OCI-M1 (cell line): Measurements from ENCODE around the gene GRIK2.
"Not testable (repeated sequence)": the region's sequence is repeated elsewhere in the genome, so short reads cannot be mapped to it uniquely, and the experiment has no call there.

Source experiments
- DNase-seq: peaks from one replicate; lab custom pipeline; 2025; lab: John Stamatoyannopoulos, UW

The GRIK2 gene

DNA sequence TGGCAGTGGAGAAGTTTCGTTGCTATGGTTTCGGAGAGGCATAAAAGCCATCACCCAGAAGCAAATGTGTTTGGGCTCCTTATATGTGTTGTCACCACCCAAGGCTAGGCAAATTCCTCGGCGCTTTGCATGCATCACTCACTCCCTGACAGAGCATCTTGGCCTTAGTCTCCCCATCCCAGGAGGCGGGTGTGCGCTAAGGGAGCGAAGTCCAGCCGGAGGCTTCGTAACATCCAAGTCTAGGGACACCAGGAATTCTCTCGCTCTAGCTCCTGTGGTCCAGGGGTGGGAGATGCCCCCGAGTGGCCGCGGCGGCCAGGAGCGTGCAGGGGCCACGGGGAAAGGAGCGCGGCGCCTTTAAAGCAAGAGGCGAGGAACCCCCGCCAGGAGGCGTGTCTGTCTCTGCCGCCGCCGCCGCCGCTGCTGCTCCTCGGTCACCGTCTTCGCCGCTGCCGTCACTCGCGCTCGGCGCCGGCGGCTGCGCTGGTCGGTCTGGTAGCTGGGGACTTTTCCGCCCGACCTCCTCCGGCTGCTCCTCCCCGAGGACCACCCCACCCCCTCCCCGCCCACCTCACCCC is at the start of gene GRIK2:
TSS of gene GRIK2 (plus strand) at position 458 of the 578 bp plus-strand sequence.
- DNase-seq: no peak

DNA sequence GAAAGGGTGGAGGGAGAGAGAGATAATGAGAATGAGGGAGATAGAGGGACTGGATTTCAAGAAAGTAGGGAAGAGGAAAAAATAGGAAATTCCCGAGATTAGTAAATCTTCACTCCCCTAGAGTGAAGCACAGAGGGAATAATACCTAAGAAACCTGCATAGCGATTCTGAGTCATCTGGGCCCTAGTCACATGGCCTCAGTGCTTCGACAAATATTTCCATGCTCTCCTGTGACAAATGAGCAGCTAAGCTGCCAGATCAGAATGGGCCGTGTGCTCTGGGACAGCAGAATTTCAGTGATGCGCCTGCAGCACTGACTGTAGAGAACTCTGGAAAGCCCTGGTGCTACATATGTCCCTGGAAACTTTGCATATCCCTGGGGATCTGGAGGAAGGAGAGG is 48.6 kb upstream of the GRIK2 start:
- no peak for DNase-seq

DNA sequence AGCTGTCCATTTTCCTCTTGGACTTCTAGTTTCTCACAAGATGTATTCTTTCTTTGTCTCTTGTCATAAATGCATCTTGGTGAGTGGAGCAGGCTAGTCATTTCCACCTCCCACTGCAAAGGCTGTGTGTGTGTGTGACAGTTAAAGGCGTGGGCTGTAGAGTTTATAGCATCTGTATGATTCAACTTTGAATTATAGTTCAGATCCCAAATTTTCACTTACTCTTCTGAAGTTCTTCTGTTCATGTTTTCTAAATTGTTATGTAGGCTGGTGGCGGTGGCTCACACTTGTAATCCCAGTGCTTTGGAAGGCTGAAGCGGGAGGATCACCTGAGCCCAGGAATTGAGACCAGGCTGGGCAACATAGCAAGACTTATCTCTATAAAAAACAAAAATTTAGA is 44.7 kb upstream of the GRIK2 start:
- DNase-seq: no peak

DNA sequence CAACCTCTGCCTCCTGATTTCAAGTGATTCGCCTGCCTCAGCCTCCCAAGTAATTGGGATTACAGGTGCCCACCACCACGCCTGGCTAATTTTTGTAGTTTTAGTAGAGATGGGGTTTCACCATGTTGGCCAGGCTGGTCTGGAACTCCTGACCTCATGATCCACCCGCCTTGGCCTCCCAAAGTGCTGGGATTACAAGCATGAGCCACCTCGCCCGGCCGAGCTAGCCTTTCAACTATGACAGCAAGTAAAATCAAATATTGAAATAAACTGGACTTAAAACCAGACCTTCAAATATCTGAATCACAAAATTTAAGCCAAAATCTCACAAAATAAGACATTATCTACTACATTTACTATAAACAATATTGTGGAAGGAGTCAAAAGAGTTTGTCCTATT is 42.9 kb upstream of the GRIK2 start:
- DNase-seq: not testable (repeated sequence)

DNA sequence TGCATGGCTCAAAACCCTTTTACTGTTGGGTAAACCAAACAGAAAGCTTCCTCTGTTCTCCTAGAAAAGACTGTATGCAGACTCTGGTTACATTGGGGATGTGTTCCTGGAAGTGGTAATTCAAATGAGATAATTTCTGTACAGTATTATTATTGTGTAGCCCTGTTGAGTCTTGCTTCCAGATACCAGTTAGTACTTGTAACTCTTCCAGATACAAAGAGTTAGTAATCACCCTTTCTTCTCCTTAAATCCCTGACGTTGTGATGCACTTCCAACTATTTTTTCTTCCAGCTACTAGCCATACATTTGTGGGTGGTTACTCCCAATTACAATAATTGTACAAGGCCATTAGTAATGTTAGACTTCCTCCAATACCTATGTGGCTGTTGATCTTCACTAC is 42.3 kb upstream of the GRIK2 start:
- DNase-seq: no peak

DNA sequence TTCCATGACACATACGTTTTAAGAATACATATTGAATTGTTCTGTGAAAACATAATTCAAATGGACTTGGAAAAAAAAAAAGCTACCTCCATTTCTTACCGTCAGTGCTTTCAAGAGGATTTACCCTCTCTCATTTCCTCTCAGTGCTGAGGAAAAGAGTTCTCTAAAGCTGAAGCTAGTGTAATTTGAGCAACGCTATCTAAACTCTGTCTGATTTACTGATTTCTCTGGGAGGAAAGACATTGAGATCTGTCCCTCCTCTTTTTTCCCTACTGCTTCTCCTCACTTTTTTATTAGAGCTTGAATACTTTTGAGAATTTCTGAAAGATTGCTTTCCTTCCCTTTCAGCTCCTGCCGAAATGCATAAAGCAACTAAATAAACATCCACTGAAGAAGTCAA is 41.2 kb upstream of the GRIK2 start:
- DNase-seq: no peak

DNA sequence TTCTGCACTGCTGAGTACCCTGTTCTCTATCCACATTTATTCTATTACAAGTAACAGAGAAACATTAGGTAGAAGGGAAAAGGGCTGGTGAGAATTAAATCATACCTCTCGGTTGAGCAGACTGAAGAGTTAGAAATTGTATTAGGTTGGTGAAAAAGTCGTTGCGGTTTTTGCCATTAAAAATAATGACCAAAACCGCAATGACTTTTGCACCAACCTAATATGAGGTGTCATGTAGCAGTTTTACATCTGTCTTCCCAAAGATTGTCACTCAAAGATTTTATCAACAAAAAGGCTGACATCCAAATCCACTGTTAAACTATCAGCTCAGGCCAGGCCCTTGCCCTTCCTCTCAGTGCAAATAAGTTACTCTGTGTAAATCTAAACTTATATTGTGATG is 28.3 kb upstream of the GRIK2 start:
- DNase-seq: peak; percentile 18

DNA sequence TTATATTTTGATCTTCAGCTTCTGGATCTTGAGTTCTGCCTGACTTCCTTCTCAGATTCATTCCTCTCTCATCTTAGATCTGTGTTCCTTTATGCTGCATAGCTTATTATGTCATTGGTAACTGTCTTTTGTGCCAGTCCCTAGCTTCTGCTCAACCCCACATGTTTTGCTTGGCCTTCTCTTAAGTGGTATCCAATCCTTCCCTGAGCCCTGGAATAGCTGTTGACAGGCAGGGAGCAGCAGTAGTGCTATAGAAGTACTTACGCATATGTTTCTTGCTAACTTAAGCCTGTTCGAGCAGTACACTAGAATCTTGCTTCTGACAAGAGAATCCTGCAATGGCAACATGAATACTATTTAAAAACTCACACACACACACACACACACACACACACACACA is 13.6 kb upstream of the GRIK2 start:
- DNase-seq: no peak

DNA sequence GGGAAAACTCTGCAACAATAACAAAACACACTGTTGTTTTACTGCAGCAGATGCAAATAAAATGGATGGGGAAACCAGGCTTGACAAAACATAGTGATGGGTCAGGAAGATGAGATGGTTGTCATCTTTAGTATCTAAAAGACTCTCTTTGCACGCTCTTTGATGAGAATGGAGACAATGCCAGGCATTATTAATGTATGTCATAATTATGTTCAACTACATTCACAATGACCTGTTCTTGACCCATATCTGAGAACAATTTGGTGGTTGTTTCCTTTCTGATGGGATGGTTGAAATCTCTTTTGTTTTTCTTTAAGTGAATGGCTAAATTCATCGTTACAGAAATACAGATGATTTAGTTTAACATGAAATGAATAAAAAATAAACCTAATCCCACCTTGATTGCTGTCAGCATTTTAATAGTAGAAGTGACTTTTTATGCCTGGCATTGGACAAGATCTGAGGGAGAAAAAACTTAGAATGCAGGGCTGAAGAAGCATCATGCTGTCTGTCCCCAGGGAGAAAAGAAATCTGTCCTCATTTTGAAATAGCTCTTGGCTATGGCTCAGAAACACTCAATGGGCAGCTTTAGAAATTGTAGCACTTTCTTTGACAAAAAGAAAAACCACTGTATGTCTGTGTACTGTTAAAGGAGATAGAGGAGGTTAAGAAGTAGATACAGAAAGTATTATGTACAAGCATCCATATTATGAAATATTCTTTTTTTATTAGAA is 12.4 kb upstream of the GRIK2 start:
- DNase-seq: no peak

DNA sequence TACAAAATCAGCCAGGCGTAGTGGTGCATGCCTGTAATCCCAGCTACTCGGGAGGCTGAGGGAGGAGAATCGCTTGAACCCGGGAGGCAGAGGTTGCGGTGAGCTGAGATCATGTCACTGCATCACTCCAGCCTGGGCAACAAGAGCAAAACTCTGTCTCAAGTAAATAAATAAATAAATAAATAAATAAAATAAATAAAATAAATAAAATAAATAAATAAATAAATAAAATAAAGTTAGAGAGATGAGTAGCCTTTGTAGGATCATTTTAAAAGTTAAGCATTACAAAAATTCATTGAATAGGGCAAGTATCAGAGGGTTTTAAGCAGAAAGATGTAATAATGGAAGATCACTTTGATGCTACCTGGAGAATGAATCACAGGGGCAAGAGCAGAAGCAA is 9.8 kb upstream of the GRIK2 start:
- DNase-seq: not testable (repeated sequence)

DNA sequence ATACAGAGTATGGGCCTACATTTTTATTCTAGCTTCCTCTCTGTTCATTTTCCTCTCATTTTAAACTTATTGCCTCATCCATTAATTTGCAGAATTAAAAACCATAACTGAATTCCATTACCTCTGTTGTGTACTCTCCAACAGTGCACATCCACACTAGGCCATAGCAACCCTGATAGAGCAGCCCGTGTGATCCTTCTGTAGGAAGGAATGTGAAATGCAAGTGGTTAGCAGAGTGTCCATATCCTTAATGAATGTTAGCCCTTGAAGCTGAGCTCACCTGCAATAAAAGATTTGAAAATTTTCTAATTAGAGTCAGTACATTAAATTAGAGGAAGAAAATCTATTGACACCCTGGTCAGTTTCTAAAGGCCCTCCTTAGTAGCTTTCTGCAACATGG is 6.5 kb upstream of the GRIK2 start:
- DNase-seq: no peak

DNA sequence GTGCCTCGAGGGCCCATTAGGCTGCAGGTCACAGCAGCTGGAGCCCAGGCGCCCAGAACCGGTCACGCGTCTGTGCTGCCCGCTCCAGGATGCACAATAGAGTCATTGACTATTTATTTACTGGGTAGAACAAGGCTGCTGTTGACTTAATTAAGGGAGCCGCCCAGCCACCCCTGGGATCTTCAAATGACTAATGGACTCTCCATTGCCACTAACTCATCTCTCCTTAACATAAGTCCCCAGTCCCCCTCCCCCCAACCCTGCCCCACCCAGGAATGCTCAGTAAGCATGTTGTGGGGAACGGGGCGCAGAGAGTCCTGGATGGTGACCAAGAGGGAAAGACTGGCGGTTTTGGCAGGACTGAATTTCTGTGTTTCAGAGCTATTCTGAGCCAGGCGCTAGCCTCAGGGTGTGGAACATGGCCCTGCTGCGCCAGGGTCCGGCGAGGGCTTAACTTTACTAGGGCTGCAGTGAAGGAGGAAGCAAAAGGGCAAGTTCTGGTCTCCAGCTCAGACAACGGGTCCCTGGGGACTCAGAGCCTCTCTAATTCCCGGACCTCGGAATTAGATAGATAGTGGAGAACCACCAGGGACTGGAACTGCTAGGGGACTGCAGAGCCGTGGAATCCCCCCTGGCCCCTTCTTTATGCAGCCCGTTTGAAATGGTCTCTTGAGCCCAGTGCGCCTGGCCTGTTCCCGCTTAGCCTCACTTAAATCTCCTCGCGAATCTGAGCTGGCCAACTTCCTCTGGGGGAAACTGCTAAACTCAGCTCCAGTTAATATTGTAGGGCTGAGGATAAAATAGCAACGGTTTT is 1.5 kb upstream of the GRIK2 start:
- no peak for DNase-seq

DNA sequence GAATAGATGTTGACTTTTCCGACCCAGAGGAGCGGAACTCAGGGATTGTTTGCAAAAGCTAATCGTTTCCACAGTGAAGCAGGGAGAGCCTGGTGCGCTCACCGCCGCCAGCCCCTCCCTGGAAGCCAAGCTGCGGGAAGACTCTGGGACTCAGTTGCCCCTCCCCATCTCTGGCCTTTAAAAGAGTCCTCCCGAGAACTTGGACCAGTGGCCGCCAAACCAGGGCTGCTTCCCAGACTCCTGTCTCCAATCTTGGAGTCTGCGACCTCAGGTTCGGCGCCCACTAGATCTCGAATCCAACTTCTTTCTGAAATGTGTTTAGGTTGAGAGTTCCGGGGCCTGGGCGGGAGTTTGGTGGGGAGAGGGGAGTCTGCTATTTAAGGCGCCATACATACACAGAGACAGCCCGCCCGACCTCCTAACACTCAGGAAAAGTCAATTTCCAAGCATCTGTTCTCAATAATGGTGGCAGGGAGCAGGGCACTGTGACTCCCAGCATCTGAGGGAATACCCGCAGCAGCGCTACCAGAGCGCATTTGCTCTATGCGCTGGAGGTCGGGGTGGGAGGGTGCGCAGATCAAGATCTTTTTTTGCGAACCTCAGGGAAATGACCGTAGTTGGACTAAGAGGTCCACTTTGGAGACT is 800 bp upstream of the GRIK2 start:
- no peak for DNase-seq

DNA sequence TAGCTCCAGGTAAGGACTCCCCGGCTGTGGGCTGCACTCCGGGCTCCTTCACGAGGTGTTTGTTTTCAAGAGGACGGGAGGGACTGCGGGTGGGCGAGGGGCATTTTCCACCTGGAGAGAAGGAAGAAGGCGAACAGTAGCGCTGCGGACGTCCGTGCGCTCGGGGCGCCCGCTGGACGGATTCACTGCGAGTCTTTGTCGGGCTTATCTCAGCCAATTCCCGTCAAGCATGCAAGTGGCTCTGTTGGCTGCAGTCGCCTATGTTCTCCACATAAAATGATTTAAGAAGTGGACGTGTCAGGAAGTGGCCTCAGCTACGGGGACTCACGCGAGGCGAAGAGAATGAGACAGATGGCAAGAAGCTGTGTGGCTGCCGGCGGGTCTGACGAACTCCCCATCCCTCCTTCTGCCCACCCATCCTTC is 332 bp downstream of the GRIK2 start:
- no peak for DNase-seq

DNA sequence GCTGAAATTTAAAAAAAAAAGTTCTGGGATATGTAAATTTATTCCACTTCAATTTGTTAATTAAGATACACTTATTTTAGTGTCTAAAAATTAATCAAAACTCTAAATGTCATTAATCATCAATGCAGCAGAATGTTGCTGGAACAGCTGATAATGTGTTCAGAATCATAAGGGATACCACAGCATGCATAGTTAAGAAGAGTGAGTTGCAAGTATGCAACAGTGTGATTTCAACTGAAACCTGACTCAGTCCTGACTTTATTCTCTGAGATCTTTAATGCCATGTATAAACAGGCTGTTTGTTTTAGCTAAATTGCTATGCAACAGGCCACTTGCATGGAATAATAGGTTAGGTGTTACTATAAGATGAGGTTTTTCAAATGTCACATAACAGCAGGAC is 1.4 kb downstream of the GRIK2 start:
- no peak for DNase-seq

DNA sequence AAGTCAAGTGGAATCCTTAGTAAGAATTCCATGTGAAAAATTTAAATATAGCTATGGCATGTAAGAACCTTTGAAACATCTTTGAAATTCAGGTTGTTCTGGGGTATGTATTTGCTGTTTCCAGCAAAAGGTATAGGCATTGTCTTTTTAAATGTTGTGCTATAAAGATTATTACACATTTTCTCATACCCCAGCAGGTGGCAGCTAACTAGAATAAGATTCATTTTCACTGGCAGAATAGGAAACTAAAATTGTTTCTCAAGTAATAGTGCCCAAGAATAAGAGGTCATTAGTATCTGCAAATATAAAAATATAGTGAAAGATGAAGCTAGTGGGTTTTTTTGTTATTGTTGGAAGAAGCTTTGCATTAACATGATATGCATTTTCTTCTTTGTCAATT is 1.8 kb downstream of the GRIK2 start:
- DNase-seq: peak; percentile 19

DNA sequence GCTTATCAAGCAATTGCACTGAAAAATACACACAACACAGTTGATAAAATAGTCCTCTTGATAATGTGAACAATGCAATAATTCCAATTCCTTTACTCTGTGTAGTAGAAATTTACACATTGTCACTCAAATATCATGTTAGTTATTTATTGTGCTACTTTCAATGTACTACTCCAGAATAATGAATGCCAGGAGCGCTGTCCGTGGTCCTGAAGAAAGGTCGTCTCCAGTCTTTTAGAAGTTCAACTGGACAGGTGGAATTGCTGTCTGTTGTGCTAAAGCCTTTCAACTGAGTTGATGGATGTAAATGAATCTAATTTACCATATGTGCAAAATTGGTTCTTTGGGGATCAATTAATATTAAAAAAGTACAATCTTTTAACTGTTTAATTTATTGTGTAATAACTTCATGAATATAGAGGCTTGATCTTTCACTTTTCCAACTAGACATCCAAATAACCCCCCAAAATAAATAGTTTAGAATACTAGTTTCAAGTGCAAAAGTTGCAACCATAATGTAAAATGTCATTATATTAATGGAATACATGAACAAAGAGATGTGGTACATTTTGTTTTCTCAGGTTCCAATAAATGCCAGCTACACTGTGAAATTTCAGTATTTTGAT is 3.2 kb downstream of the GRIK2 start:
- DNase-seq: peak; percentile 83

DNA sequence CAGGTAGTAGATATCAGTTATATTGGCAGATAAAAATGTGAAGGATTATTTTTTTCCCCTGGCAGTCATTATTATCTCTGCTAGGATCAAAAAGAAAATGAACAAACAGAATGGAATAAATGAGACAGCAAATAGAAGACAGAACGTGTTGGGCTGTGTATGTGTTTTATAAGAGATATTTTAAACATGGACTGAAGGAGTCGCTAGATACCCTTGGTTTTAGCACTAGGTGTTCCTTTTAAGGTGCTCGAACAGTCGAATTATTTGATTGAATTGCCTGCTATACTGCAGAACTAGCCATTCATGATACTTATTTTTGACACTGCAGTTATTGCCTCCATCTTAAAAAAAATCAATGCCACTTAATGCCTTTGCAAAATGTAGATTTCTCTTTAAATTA is 3.7 kb downstream of the GRIK2 start:
- peak; percentile 40 for DNase-seq

DNA sequence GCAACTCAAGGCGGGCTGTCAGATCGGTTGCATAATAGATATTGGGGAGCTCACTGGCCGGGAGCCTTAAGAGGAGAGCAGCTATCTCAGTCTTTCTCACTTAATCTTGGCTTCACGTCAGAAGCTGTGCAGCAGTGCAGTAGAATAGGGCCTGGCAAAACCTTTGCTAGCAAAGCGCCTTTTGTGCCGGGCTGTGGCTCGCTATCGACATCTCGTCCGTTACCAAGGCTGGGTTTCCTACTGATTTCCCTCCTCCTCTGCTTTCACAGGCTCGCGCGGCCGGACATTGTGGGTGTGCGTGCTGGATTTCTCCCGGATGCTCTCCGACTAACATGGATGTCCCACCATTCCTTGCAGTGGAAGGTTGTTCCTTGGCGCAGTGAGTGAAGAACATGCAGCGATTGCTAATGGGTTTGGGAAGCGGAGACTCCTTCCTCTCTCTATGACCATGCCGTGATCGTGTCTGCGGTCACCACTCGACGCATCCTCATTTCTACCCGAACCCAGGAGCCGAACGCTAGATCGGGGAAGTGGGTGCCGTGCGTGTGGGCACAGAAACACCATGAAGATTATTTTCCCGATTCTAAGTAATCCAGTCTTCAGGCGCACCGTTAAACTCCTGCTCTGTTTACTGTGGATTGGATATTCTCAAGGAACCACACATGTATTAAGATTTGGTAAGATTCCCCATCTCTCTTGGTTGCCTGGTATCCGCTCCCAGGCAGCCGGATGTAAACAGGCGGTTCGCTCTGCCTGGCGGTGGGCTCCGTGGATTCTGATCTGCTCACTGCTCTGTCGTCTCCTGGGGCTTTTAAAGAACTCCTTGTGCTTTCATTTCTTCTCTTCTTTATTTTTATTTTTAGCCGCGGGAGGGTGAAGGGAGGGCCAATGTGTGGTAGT is 5.5 kb downstream of the GRIK2 start:
- no peak for DNase-seq

DNA sequence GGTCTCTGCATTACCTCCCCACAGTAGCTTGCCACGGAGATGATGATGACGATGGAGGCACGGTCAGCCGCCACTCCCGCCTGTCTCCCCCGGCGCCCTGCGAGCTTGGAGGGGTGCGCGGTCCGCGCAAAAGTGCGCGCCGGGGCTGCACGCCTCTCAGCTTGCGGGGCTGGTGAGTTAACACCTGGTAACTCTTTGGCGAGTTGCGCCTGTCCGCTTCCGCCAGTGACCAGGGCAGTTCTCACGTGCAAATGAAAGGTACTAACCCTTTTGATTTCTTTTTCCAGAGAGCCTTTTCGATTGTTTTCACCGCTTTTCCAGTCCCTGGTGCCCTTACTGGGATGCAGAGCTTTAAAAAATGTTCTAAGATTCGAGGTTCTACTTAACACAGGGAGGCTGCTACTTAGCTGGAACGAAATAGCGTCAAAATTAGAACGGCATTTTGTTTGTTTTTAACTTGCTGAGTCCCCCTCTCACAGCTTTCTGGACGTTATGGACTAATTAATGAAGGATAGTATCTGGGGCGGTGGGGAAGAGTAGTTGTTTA is 6.2 kb downstream of the GRIK2 start:
- DNase-seq: no peak
